ENCODE data around the gene ZDHHC5.
A peak's percentile ranks its signal among the peaks of the same experiment; 100 is the strongest.

Gene ZDHHC5

GRCh38 chr11:57657194-57658022 is 10.5 kb upstream of the ZDHHC5 start, which contains the start of gene CLP1:
Gene CLP1, plus strand, starts transcription at chr11:57657762. Its CDS starts 1,715 bp downstream, at chr11:57659477.
- H4K20me1 ChIP-seq (ENCODE audit: insufficient read depth, low read length) = no peaks in the 10 kb centered on the region
- peak within 1 kb of the TSS; percentile 56 for H2AFZ ChIP-seq (ENCODE audit: low read length)
- peak within 1 kb of the TSS; percentile 90 for H3K4me2 ChIP-seq (ENCODE audit: low read depth, low read length)
- peaks cover 37% of the 10 kb centered on the region for H3K79me2 ChIP-seq (ENCODE audit: low read length)
- TF ChIP-seq EZH2 (optimal IDR thresholded peaks at IDR 0.05; ENCODE audit: low read depth, low read length) (no peak), CTCF (IDR thresholded peaks at IDR 0.05; ENCODE audit: low read length) (no peak), EZH2phosphoT487 (IDR thresholded peaks at IDR 0.05; ENCODE audit: low read length) (no peak)
- DNase-seq = peak; percentile 99
- no peaks in the 10 kb centered on the region for H3K36me3 ChIP-seq (replicated peaks; ENCODE audit: insufficient read depth, low read length)
- H3K27me3 ChIP-seq (replicated peaks; ENCODE audit: insufficient read depth, low read length) = no peaks in the 10 kb centered on the region
- no peaks in the 10 kb centered on the region for H3K9me2 ChIP-seq (replicated peaks; ENCODE audit: insufficient read depth, low read length)
- peak within 1 kb of the TSS; percentile 60 for H3K9ac ChIP-seq (ENCODE audit: low read length)
- H3K9me3 ChIP-seq (replicated peaks; ENCODE audit: insufficient read depth, low read length) = no peaks in the 10 kb centered on the region
- H3K4me3 ChIP-seq (ENCODE audit: low read length) = peak within 1 kb of the TSS; percentile 79
- peaks cover 7% of the 10 kb centered on the region for H3K4me1 ChIP-seq (ENCODE audit: low read length)
- no peaks in the 10 kb centered on the region for H3F3A ChIP-seq (ENCODE audit: insufficient read depth, low read length)
- H3K27ac ChIP-seq (ENCODE audit: low read length) = peak within 1 kb of the TSS; percentile 28; the same call in 1 of the 2 replicates

DNA sequence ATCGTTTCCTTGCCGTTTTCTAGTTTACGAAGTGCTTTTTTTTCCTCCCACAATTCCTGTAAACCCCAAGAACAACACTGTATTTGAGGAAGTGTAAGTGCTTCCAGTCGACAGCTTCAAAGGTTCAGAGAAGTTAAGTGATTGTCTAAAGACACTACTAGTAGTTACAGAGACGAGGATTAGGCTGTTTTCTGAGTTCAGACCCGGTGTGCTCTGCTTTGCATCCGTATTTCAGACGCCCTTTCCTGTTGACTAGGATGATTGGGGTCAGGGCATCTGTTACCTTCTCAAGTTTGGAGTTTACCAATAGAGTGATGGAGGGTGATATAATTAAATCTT is 9.9 kb upstream of the ZDHHC5 start:
- H3K4me3 ChIP-seq (ENCODE audit: low read length) = peak overlapping the region; percentile 79
- H3F3A ChIP-seq (ENCODE audit: insufficient read depth, low read length) = no peaks in the 10 kb centered on the region
- H3K79me2 ChIP-seq (ENCODE audit: low read length) = peaks cover 37% of the 10 kb centered on the region
- DNase-seq = no peak
- TF ChIP-seq EZH2phosphoT487 (IDR thresholded peaks at IDR 0.05; ENCODE audit: low read length) = no peak
- TF ChIP-seq EZH2 (optimal IDR thresholded peaks at IDR 0.05; ENCODE audit: low read depth, low read length) = no peak
- no peak for TF ChIP-seq CTCF (IDR thresholded peaks at IDR 0.05; ENCODE audit: low read length)
- H3K9ac ChIP-seq (ENCODE audit: low read length) = peak overlapping the region; percentile 52
- H3K9me3 ChIP-seq (replicated peaks; ENCODE audit: insufficient read depth, low read length) = no peaks in the 10 kb centered on the region
- peak overlapping the region; percentile 31; the same call in 1 of the 2 replicates for H2AFZ ChIP-seq (ENCODE audit: low read length)
- peaks cover 7% of the 10 kb centered on the region for H3K4me1 ChIP-seq (ENCODE audit: low read length)
- H3K9me2 ChIP-seq (replicated peaks; ENCODE audit: insufficient read depth, low read length) = no peaks in the 10 kb centered on the region
- peak overlapping the region; percentile 7; the same call in 1 of the 2 replicates for H3K27ac ChIP-seq (ENCODE audit: low read length)
- peak overlapping the region; percentile 80 for H3K4me2 ChIP-seq (ENCODE audit: low read depth, low read length)
- H3K36me3 ChIP-seq (replicated peaks; ENCODE audit: insufficient read depth, low read length) = no peaks in the 10 kb centered on the region
- no peaks in the 10 kb centered on the region for H3K27me3 ChIP-seq (replicated peaks; ENCODE audit: insufficient read depth, low read length)
- no peaks in the 10 kb centered on the region for H4K20me1 ChIP-seq (ENCODE audit: insufficient read depth, low read length)

- Histone ChIP-seq H3K27ac (ENCODE audit: low read length) (no peak overlapping the region), H3K9ac (ENCODE audit: low read length) (no peak overlapping the region), H3K9me3 (replicated peaks; ENCODE audit: insufficient read depth, low read length) (no peaks in the 10 kb centered on the region), H3F3A (ENCODE audit: insufficient read depth, low read length) (no peaks in the 10 kb centered on the region), H3K36me3 (replicated peaks; ENCODE audit: insufficient read depth, low read length) (no peaks in the 10 kb centered on the region), H4K20me1 (ENCODE audit: insufficient read depth, low read length) (no peaks in the 10 kb centered on the region), H3K79me2 (ENCODE audit: low read length) (peaks cover 37% of the 10 kb centered on the region), H3K4me3 (ENCODE audit: low read length) (no peak overlapping the region), H3K27me3 (replicated peaks; ENCODE audit: insufficient read depth, low read length) (no peaks in the 10 kb centered on the region), H3K4me2 (ENCODE audit: low read depth, low read length) (no peak overlapping the region), H3K4me1 (ENCODE audit: low read length) (peaks cover 7% of the 10 kb centered on the region), H2AFZ (ENCODE audit: low read length) (no peak overlapping the region), H3K9me2 (replicated peaks; ENCODE audit: insufficient read depth, low read length) (no peaks in the 10 kb centered on the region)
- DNase-seq = no peak
- TF ChIP-seq CTCF (IDR thresholded peaks at IDR 0.05; ENCODE audit: low read length) (no peak), EZH2 (optimal IDR thresholded peaks at IDR 0.05; ENCODE audit: low read depth, low read length) (no peak), EZH2phosphoT487 (IDR thresholded peaks at IDR 0.05; ENCODE audit: low read length) (no peak)
Observed at GRCh38 chr11:57659669-57660068, 8.2 kb upstream of the ZDHHC5 start.

All from MM.1S (cell line).